Type B pancreatic cell (in vitro differentiated cells): Measurements from ENCODE around the gene GPD1L. TPM values are rescaled to one million over a fixed set of nuclear protein-coding genes. Genes with fewer than 3 reads are reported as not detected.
A peak's percentile ranks its signal among the peaks of the same experiment; 100 is the strongest.

Experiments used
- DNase-seq: peaks from one replicate; pipeline ENCODE4 v3.0.0; 2021; ENCODE audit warnings: mixed read lengths; ENCODE audit not compliant: unreplicated experiment; ENCODE audit errors: extremely low spot score
- H3K27ac Mint-ChIP-seq: 2 replicates; pipeline ENCODE4 v1.8.0; 2021; ENCODE audit warnings: mild to moderate bottlenecking, mixed read lengths
- H3K27me3 Mint-ChIP-seq: 2 replicates; pipeline ENCODE4 v1.8.0; 2021; ENCODE audit warnings: mixed read lengths
- H3K36me3 Mint-ChIP-seq: 2 replicates; pipeline ENCODE4 v1.8.0; 2021; ENCODE audit warnings: mixed read lengths
- H3K4me1 Mint-ChIP-seq: one replicate; pipeline ENCODE4 v1.8.0; 2021; ENCODE audit warnings: mixed read lengths; ENCODE audit not compliant: unreplicated experiment
- H3K4me3 Mint-ChIP-seq: 2 replicates; pipeline ENCODE4 v1.8.0; 2021; ENCODE audit warnings: mild to moderate bottlenecking, mixed read lengths
- H3K9me3 Mint-ChIP-seq: 2 replicates; pipeline ENCODE4 v1.8.0; 2021; ENCODE audit warnings: mixed read lengths
- CTCF ChIP-seq: fragments of 200-600 bp; sonication (generic); conservative IDR thresholded peaks from 2 replicates; pipeline ENCODE4 v1.5.0; 2021; ENCODE audit warnings: antibody characterized with exemption, mild to moderate bottlenecking
- total RNA-seq: library from RNA; stranded (reverse); gene quantifications from 2 replicates; pipeline ENCODE4 v1.2.1, GENCODE V29; 2021; ENCODE audit warnings: low replicate concordance

The GPD1L gene
- total RNA-seq, 1 donor from 2014 or later: 17.5 TPM

DNA sequence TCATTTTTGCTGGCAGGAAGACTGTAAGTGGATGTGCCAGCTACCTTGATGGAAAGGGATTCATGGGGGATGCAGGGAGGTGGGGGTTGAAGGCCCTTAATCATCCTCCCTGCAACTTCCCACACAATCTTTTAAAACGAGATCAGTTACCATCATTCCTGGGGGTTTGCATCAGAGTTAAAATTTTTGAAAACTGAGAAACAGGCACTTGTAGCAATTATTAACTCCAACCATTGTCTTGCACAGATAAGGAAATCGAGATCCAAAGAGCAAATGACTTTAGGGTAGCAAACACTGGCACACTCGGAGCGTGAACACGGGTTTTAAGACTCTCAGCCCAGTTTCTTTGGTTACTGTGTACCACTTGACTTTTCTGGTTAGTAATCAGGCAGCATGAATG, 41.9 kb downstream of the GPD1L start:
- Mint-ChIP-seq H3K4me1 (peaks cover 38% of the 10 kb centered on the region), H3K4me3 (no peak overlapping the region), H3K27ac (no peak overlapping the region), H3K36me3 (peaks cover 12% of the 10 kb centered on the region), H3K9me3 (no peaks in the 10 kb centered on the region), H3K27me3 (no peaks in the 10 kb centered on the region)
- TF ChIP-seq CTCF: no peak
- DNase-seq: no peak

DNA sequence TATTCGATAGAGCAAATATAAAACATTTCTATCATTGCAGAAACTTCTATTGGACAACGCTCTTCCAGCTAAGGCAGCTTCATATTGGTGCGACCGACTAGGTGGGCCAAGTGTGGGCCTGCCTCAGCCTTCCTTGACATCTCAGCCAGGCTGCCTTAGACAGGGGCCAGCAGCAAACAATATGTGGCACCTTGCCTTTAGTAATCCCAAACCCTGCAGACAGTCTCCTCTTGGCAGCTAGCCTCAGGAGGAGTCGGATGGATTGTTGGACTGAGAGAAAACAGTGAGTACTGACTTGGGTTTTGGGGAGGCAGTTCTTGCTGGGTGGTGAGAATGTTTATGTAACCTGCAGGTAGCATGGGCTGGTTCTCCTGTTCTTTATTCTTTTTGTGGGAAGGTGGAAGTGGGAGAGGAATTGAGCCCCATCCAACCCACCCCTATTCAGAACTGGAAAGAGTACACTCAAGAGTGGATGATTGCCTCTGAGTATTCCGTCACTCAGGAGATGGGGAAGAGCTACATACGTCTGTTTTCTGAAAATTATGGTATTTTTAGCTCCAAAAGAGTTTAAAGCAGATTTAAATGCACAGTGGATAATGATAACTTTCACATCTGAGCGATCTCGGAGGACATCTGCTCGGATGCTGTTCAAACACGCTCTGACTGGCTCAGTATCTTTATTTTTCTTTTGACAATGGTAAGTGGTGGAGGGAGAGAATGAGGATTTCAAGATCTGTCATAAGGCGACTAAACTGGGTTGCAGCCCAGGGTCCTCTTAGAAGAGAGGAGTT, 47.2 kb downstream of the GPD1L start:
- Mint-ChIP-seq H3K9me3 (no peaks in the 10 kb centered on the region), H3K4me1 (peaks cover 14% of the 10 kb centered on the region), H3K27me3 (no peaks in the 10 kb centered on the region), H3K4me3 (no peak overlapping the region), H3K36me3 (peaks cover 11% of the 10 kb centered on the region), H3K27ac (no peak overlapping the region)
- no peak for TF ChIP-seq CTCF
- no peak for DNase-seq

DNA sequence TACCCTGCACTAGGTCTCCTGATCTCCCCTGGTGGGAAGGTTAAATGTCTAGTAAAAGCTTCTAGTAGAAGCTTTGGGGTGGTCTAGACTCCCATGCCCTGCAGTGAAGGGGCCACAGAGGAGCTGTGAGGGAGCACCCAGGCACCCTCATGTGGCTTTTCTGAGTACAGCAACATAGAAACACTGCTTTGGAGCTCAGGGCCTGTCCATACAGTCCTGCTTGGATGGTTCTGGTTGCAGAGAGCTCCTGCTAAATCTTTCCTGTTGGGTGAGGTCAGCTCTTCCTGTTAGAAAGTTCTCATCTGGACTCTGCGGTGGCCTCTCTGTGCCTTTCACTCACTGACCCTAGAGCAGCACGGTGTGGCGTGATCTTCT, 47.8 kb downstream of the GPD1L start:
- DNase-seq: no peak
- TF ChIP-seq CTCF: peak; percentile 44
- H3K4me1 Mint-ChIP-seq: peaks cover 11% of the 10 kb centered on the region

DNA sequence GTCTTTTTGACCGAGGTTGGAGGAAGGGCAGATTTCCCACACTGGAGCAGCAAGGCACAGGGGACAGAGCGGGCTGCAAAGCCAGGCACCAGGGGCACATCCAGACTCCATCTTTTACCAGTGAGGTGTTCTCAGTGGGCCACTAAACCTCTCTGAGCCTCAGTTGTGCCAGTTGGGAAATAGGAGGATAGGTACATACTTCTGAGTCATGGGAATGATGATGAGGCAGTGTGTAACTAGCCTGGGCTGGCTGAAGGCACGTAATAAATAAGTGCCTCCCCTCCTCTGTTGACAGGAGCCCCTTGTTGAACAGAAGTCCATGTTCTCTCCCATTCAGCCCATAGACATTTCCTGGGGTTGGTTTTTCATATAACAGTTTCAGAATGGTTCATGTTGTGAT, 48.7 kb downstream of the GPD1L start:
- H3K36me3 Mint-ChIP-seq: peaks cover 11% of the 10 kb centered on the region
- no peak for TF ChIP-seq CTCF
- no peaks in the 10 kb centered on the region for H3K27me3 Mint-ChIP-seq

More for the DNA sequence above, 47.8 kb downstream of the GPD1L start:
- Mint-ChIP-seq H3K4me3 (no peak overlapping the region), H3K36me3 (peaks cover 11% of the 10 kb centered on the region), H3K9me3 (no peaks in the 10 kb centered on the region), H3K27me3 (no peaks in the 10 kb centered on the region), H3K27ac (no peak overlapping the region)

GRCh38 chr3:32157600-32158264, 51.3 kb downstream of the GPD1L start:
- no peak for TF ChIP-seq CTCF
- Mint-ChIP-seq H3K4me1 (peaks cover 19% of the 10 kb centered on the region), H3K36me3 (peaks cover 8% of the 10 kb centered on the region), H3K27me3 (no peaks in the 10 kb centered on the region), H3K27ac (no peak overlapping the region), H3K9me3 (no peaks in the 10 kb centered on the region), H3K4me3 (no peak overlapping the region)
- no peak for DNase-seq

More for the DNA sequence above, 48.7 kb downstream of the GPD1L start:
- DNase-seq: no peak
- Mint-ChIP-seq H3K4me3 (no peak overlapping the region), H3K4me1 (peaks cover 11% of the 10 kb centered on the region), H3K27ac (no peak overlapping the region), H3K9me3 (no peaks in the 10 kb centered on the region)
